Fibroblast of skin of right quadriceps (primary cell): ENCODE data around the gene CCDC201.
"Not testable (repeated sequence)": the region's sequence is repeated elsewhere in the genome, so short reads cannot be mapped to it uniquely, and the experiment has no call there.

Experiments
- DNase-seq: peaks from one replicate; pipeline ENCODE4 v3.0.0-alpha.2; 2013

Gene CCDC201

DNA sequence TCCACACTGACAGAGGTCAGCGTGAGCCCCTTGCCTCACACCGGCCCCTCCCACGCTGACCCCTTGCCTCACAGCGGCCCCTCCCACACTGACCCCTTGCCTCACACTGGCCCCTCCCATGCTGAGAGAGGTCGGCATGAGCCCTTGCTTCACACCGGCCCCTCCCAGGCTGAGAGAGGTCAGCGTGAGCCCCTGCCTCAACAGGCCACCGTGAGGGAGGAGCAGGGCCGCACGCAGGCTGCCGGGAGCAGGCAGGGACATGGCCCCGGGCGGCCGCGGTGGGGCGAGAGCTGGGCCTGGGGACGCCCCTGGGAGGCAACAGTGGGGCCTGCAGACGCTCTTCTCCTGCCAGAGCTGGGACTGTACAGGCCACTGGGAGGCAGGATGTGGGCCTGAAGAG, 59.1 kb downstream of the CCDC201 start:
- DNase-seq = not testable (repeated sequence)

GRCh38 chr7:45812946-45813345, 59.9 kb downstream of the CCDC201 start:
- DNase-seq = no peak

GRCh38 chr7:45811652-45812234, 61.1 kb downstream of the CCDC201 start:
- DNase-seq = not testable (repeated sequence)

DNA sequence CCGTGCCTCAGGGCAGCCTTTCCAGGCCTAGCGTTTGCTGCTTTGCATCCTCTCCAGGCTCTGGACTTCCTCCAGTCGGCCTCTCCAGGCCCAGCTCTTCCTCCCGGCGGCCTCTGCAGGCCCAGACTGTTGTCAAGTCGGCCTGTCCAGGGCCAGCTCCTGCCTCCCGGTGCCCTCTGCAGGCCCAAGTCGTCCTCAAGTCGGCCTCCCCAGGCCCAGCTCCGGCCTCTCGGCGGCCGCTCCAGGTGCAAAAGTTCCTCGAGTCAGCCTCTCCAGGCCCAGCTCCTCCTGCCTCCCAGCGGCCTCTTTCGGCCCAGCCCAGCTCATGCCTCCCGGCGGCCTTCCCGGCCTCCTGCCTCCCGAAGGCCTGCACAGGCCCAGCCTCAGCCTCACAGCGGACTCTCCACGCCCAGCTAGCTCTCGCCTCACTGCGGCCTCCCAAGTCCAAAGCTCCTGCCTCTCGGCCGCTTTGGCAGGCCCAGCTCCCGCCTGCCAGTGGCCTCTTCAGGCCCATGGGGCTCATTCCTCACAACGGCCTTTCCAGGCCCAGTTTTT, 62.4 kb downstream of the CCDC201 start:
- not testable (repeated sequence) for DNase-seq
